CD14-positive monocyte (primary cell): Measurements from ENCODE around the gene SLF2. TPM values are rescaled to one million over a fixed set of nuclear protein-coding genes. Genes with fewer than 3 reads are reported as not detected.

Source experiments
- DNase-seq, 3 donors: peaks; one replicate each; pipeline ENCODE4 v3.0.0-alpha.2; 2011 to 2022
- H2AFZ ChIP-seq: 2 replicates; pipeline ENCODE4 v1.6.0; 2012; ENCODE audit warnings: mild to moderate bottlenecking, low read depth, low read length, inconsistent platforms; ENCODE audit not compliant: insufficient read depth, poor library complexity, severe bottlenecking
- H3K27ac ChIP-seq, 2 donors: 1 replicate in 1 of 2; 2 replicates in 1 of 2; pipeline ENCODE4 v1.5.1; 2012 to 2013; ENCODE audit warnings: low read length in 2 of 2, control low read depth in 1 of 2, inconsistent platforms in 1 of 2, low read depth in 1 of 2, mild to moderate bottlenecking in 1 of 2
- H3K27me3 ChIP-seq, 2 donors: one replicate each; pipeline versions ENCODE4 v1.6.0 to v1.6.1; 2011 to 2013; ENCODE audit warnings: low read length in 2 of 2; ENCODE audit not compliant: control insufficient read depth in 2 of 2, insufficient read depth in 2 of 2
- H3K36me3 ChIP-seq, 2 donors: replicated peaks in 1 of 2; 1 replicate in 1 of 2; 2 replicates in 1 of 2; pipeline versions ENCODE4 v1.5.1 to v1.6.1; 2012 to 2013; ENCODE audit warnings: low read length in 2 of 2, control low read depth in 1 of 2, inconsistent platforms in 1 of 2, mild to moderate bottlenecking in 1 of 2; ENCODE audit not compliant: insufficient read depth in 2 of 2, control insufficient read depth in 1 of 2
- H3K4me1 ChIP-seq, 2 donors: 1 replicate in 1 of 2; 2 replicates in 1 of 2; pipeline versions ENCODE4 v1.5.1 to v1.6.1; 2012 to 2013; ENCODE audit warnings: low read length in 2 of 2, control low read depth in 1 of 2, inconsistent platforms in 1 of 2, mild to moderate bottlenecking in 1 of 2, moderate library complexity in 1 of 2; ENCODE audit not compliant: insufficient read depth in 2 of 2, control insufficient read depth in 1 of 2
- H3K4me2 ChIP-seq: replicated peaks from 2 replicates; pipeline ENCODE3; 2012; ENCODE audit warnings: low read length, moderate library complexity, mild to moderate bottlenecking; ENCODE audit not compliant: poor library complexity, severe bottlenecking; ENCODE audit errors: extremely low read depth
- H3K4me3 ChIP-seq, 3 experiments: fragments of 200-600 bp in 1 of 3; sonication (generic) in 1 of 3; replicated peaks in 1 of 3; 1 replicate in 2 of 3; 2 replicates in 1 of 3; pipeline ENCODE4 v1.5.1; 2011 to 2013; ENCODE audit warnings: low read length in 3 of 3, mild to moderate bottlenecking in 3 of 3, control low read depth in 2 of 3, low read depth in 2 of 3, inconsistent platforms in 1 of 3, moderate library complexity in 1 of 3
- H3K79me2 ChIP-seq: 2 replicates; pipeline ENCODE4 v1.6.0; 2012; ENCODE audit warnings: mild to moderate bottlenecking, control low read depth, inconsistent platforms, low read length, moderate library complexity; ENCODE audit not compliant: insufficient read depth
- H3K9ac ChIP-seq: 2 replicates; pipeline ENCODE4 v1.6.0; 2017; ENCODE audit warnings: low read length, mild to moderate bottlenecking; ENCODE audit not compliant: insufficient read depth, poor library complexity, severe bottlenecking
- H3K9me3 ChIP-seq, 2 donors: replicated peaks in 1 of 2; 1 replicate in 1 of 2; 2 replicates in 1 of 2; pipeline versions ENCODE4 v1.5.1 to v1.6.1; 2012 to 2013; ENCODE audit warnings: low read length in 2 of 2, control low read depth in 1 of 2; ENCODE audit not compliant: control insufficient read depth in 1 of 2, insufficient read depth in 1 of 2
- H4K20me1 ChIP-seq: 2 replicates; pipeline ENCODE4 v1.6.0; 2012; ENCODE audit warnings: mild to moderate bottlenecking, low read length, control low read depth, moderate library complexity; ENCODE audit not compliant: insufficient read depth
- H3K27ac Mint-ChIP-seq, 7 donors: one replicate each; pipeline ENCODE4 v1.8.0; 2020; ENCODE audit warnings: mild to moderate bottlenecking in 7 of 7, mixed read lengths in 7 of 7, moderate library complexity in 6 of 7, inconsistent platforms in 2 of 7
- H3K27me3 Mint-ChIP-seq, 3 donors: one replicate each; pipeline ENCODE4 v1.8.0; 2021 to 2022; ENCODE audit warnings: low read depth in 3 of 3, mild to moderate bottlenecking in 3 of 3, mixed read lengths in 3 of 3, moderate library complexity in 3 of 3, inconsistent platforms in 1 of 3
- H3K36me3 Mint-ChIP-seq, 2 donors: one replicate each; pipeline ENCODE4 v1.8.0; 2020; ENCODE audit warnings: mixed read lengths in 2 of 2, inconsistent platforms in 1 of 2, mild to moderate bottlenecking in 1 of 2
- H3K4me1 Mint-ChIP-seq: one replicate; pipeline ENCODE4 v1.8.0; 2020; ENCODE audit warnings: mild to moderate bottlenecking, mixed read lengths
- H3K4me3 Mint-ChIP-seq, 2 donors: one replicate each; pipeline ENCODE4 v1.8.0; 2020; ENCODE audit warnings: mild to moderate bottlenecking in 2 of 2, mixed read lengths in 2 of 2, moderate library complexity in 1 of 2
- H3K9me3 Mint-ChIP-seq, 7 donors: one replicate each; pipeline ENCODE4 v1.8.0; 2020 to 2022; ENCODE audit warnings: mixed read lengths in 7 of 7, mild to moderate bottlenecking in 6 of 7, moderate library complexity in 6 of 7, inconsistent platforms in 2 of 7
- CTCF ChIP-seq: fragments of 200-600 bp; IDR thresholded peaks from one replicate; pipeline ENCODE4 v1.8.0; 2022; ENCODE audit warnings: antibody characterized with exemption, mild to moderate bottlenecking
- WGBS: methylation state at CpG from one replicate; pipeline ENCODE4 v1.1.5; 2013; ENCODE audit warnings: missing lambda C conversion rate; ENCODE audit not compliant: insufficient coverage; 5-methylcytosine and 5-hydroxymethylcytosine counted together
- intact Hi-C, 2 donors: fragments of 100-400 bp; cut with micrococcal nuclease; formaldehyde crosslinking; loops; one replicate each; pipeline versions ENCODE4 v1.15.0 to v1.15.1; 2023
- polyA plus RNA-seq, 3 donors: library from polyadenylated mRNA; depleted of rRNA in 1 of 3; unstranded in 2 of 3; stranded (reverse) in 1 of 3; fragments of 300-500 nt in 2 of 3; fragments of >200 nt in 1 of 3; fragmentation: Illumina TruSeq in 2 of 3; gene quantifications; 1 replicate in 2 of 3; 2 replicates in 1 of 3; pipeline ENCODE4 v1.2.3, GENCODE V29; 2012 to 2021

SLF2 gene
- polyA plus RNA-seq, 3 donors = 5.8 to 11.3 (median 6.4) TPM

- WGBS = 78% methylated on average over 11 of the region's 24 CpGs
- Histone ChIP-seq H3K4me2 (no peak overlapping the region), H3K9me3 (no peaks in the 10 kb centered on the region), H3K79me2 (no peaks in the 10 kb centered on the region), H3K9ac (no peak overlapping the region), H3K27me3 (no peaks in the 10 kb centered on the region), H3K4me3 (no peak overlapping the region), H3K36me3 (no peaks in the 10 kb centered on the region), H4K20me1 (no peaks in the 10 kb centered on the region), H2AFZ (no peak overlapping the region), H3K27ac (no peak overlapping the region), H3K4me1 (no peaks in the 10 kb centered on the region)
- H3K4me3 Mint-ChIP-seq = peak overlapping the region in 1 of 2 donors; percentile 11
- no peak for DNase-seq
- no peak for TF ChIP-seq CTCF
- H3K36me3 Mint-ChIP-seq = no peaks in the 10 kb centered on the region
- H3K4me1 Mint-ChIP-seq = peaks cover 5% of the 10 kb centered on the region
- H3K27ac Mint-ChIP-seq = no peak overlapping the region
- peaks cover 2 to 16% (median 9%) of the 10 kb centered on the region in 3 donors for H3K27me3 Mint-ChIP-seq
- intact Hi-C loops = no loop called here
- no peaks in the 10 kb centered on the region for H3K9me3 Mint-ChIP-seq
Observed at GRCh38 chr10:100876585-100877460, 35.9 kb upstream of the SLF2 start.

DNA sequence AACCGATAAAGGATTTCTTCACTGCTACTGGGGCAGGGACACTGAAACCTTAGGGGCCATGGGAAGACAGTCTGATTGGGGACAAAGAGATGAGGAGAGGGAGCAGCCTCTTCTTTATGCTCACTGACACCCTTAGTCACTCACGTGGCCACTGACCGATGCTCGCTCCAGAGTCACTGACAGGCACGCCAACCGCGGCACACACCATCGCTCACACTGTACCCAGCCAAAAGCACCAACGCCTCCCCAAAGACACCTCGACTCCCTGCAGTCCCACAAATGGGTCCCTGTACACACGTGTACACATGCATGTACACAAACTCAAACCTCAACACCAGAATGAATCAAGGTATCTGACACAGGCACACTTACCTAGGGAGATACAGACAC, 35.3 kb upstream of the SLF2 start:
- H3K36me3 ChIP-seq = no peaks in the 10 kb centered on the region
- TF ChIP-seq CTCF = no peak
- no peak for DNase-seq
- H3K79me2 ChIP-seq = no peaks in the 10 kb centered on the region
- no peaks in the 10 kb centered on the region for H3K9me3 ChIP-seq
- H3K27ac Mint-ChIP-seq = no peak overlapping the region
- no peaks in the 10 kb centered on the region for H3K4me1 ChIP-seq
- no peaks in the 10 kb centered on the region for H3K27me3 ChIP-seq
- no peaks in the 10 kb centered on the region for H3K9me3 Mint-ChIP-seq
- peaks cover 2 to 18% (median 9%) of the 10 kb centered on the region in 3 donors for H3K27me3 Mint-ChIP-seq
- no peak overlapping the region for H3K27ac ChIP-seq
- no peaks in the 10 kb centered on the region for H4K20me1 ChIP-seq
- H3K4me3 Mint-ChIP-seq = no peak overlapping the region
- no peak overlapping the region for H2AFZ ChIP-seq
- H3K4me2 ChIP-seq = no peak overlapping the region
- WGBS = 99% methylated on average over 8 of the region's 11 CpGs
- no peak overlapping the region for H3K4me3 ChIP-seq
- intact Hi-C loops = no loop called here
- H3K9ac ChIP-seq = no peak overlapping the region
- no peaks in the 10 kb centered on the region for H3K36me3 Mint-ChIP-seq
- peaks cover 5% of the 10 kb centered on the region for H3K4me1 Mint-ChIP-seq
